CD1c-positive myeloid dendritic cell (primary cell): ENCODE data around the gene PXK.
"Not testable (repeated sequence)": the region's sequence is repeated elsewhere in the genome, so short reads cannot be mapped to it uniquely, and the experiment has no call there.

Source experiments
- DNase-seq: peaks from one replicate; pipeline ENCODE4 v3.0.0-alpha.2; 2016; ENCODE audit errors: extremely low spot score

The PXK gene

DNA sequence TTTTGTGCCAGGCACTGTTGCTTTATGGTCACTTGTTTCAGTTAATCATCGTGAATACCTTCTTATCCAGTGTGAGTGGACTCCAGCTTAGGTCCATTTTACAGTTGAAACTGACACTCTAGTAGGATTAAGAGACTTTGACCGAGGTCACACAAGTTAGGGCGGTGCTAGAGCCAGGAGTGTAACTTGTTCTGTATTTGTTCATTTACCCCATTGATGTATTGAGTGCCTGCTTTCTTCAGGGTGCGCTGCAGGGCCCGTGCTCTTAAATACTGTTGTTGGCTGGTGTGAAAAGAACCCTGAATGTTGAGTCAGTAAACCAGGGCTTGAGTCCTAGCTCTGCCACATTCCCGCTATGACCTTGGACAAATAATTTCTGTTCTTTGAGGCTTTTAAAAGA is 85.5 kb downstream of the PXK start:
- DNase-seq: no peak

GRCh38 chr3:58419780-58420507 is 87.3 kb downstream of the PXK start:
- DNase-seq: no peak

- DNase-seq: no peak
Measured at GRCh38 chr3:58421004-58421403, 88.3 kb downstream of the PXK start.

DNA sequence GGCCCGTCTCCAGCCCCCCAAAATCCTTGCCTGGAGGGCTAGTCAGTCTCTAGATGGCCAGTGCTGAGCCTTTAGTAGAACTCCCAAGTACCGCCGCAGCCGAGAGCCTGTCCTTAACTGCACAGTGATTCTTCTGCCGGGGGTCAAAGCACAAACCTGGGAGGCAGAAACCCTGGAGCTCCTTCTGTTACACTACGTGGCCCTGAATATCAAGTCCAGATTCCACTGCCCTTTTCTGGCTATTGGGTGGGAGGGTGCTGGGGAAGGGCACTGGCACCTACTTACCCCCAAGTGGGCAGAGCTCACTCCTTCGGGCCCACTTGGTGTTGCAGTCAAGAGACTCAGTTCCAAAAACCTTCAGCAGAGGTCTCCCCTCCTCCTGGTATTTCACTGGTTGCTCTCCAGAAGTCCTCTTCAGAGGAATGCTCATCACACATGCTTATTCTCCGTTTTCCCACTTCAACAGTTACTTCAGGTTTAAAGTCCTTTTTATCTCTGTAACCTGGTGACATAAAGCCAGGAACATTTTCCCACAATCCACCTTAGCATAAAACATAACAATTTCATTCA is 90.1 kb downstream of the PXK start:
- no peak for DNase-seq

DNA sequence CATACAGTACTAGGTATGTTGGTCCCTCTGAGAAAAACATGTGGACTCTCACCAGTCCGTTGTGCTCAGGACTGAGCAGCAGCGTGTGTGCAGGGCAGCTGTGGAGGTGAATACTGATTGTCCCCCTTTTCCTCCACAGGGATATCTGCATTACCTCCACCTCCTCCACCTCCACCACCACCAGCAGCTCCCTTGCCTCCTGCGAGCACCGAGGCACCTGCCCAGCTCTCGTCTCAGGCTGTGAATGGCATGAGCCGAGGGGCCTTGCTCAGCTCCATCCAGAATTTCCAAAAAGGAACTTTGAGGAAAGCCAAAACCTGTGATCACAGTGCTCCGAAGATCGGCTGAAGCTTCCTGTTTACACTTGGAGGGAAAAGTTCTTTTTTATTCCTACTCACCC is 91.9 kb downstream of the PXK start:
- no peak for DNase-seq

DNA sequence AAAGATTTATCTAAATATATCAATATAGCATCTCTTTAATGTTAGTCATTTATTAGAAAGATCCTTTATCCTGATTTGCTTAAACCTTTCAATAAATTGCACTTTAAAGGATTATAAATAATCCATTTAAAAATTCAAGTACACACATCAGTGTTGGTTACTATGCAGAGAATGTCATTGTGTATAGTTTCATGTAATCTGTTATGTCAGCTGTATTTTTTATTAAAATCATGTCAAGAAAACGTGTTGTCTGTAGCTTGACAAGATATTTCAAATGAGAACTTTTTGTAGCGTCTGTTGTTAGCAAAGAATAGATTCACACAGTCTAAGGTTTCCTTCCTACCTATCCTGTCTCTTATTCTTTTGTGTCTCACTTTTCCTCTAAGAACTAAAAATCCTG is 93.1 kb downstream of the PXK start:
- no peak for DNase-seq

GRCh38 chr3:58427661-58428361 is 95.1 kb downstream of the PXK start:
- DNase-seq: no peak

DNA sequence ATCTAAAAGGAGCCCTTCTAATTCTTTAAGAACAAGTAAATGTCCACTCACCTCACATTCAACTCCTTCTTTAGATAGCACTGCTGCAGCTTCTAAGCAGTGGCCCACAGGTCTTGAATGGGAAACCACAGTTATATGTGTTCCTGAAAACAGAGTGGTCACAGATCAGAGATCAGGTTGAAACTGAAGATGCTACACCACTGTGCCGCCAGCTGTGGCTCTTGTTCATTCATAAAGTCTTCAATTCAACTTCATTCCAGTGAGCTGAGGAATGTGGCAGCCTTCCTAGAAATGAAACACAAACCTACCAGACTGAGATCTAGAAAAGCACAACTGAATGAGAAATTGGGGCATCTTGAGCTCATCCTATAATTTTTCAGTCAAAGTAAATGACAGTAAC is 97.0 kb downstream of the PXK start:
- no peak for DNase-seq

GRCh38 chr3:58432905-58433304 is 100.2 kb downstream of the PXK start:
- no peak for DNase-seq

DNA sequence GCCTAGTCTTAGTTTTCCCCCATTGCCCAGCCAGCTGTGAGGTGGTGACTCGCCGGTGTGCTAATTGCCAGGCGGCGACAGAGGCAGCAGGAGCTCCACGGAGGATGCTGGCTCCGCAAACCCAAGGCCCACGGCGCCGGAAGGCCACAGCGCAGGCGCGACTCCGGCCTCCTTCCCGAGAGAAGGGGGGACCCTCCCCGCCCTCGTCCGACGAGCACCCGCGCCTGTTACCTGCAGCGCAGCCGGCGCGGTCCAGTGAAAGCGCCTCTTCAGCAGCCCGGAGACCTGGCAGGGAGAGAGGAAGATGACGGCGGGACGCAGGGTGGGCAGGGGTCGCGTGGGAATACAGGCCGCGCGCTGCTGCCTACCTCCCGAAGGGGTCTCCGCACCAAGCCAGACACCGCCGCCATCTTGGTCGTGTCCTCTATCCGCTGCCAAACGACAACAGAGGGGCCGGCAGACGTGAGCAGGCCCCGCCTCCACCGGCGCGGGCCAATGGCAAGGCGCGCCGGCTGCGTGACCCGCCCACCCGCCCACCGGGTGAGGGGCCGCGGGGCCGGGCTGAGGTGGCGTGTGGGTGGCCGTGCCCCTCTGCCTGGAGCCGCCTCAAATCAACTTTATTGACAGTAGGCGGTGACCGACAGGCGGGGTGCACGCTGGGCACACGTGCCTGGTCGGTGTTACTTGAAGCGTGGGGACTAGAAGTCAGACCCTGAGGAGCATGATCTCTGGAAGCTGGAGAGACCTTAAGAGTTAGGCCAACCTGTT is 100.9 kb downstream of the PXK start, which contains the start of gene PDHB:
PDHB (minus strand) TSS at position 433 of the 768 bp plus-strand sequence; CDS start at position 410, 23 bp downstream.
- peak; percentile 93 for DNase-seq

GRCh38 chr3:58434168-58434504 is 101.4 kb downstream of the PXK start:
- no peak for DNase-seq

DNA sequence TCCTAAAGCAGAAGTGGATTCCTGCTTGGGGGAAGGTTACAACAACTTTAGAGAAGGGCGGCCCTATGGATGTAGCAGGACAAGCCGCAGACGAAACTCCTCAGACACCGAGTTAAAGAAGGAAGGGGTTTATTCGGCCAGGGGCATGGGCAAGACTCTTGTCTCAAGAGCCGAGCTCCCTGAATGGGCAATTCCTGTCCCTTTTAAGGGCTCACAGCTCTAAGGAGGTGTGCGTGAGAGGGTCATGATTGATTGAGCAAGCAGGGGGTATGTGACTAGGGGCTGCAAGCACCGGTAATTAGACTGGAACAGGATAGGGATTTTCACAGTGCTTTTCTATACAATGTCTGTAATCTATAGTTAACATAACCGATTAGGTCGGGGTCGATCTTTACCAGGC is 101.8 kb downstream of the PXK start:
- DNase-seq: no peak

GRCh38 chr3:58434990-58435389 is 102.3 kb downstream of the PXK start:
- no peak for DNase-seq

DNA sequence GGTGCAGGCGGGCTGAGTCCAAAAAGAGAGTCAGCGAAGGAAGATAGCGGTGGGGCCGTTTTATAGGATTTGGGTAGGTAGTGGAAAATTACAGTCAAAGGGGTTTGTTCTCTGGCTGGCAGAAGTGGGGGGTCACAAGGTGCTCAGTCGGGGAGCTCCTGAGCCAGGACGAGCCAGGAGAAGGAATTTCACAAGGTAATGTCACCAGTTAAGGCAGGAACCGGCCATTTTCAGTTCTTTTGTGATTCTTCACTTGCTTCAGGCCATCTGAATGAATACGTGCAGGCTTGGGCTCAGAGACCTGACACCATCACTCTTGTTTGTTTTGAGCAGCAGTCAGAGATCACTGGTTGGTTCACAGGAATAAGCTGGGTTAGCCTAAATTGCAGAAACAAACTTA is 104.6 kb downstream of the PXK start:
- not testable (repeated sequence) for DNase-seq

- not testable (repeated sequence) for DNase-seq
Measured at GRCh38 chr3:58440996-58441355, 108.3 kb downstream of the PXK start.

DNA sequence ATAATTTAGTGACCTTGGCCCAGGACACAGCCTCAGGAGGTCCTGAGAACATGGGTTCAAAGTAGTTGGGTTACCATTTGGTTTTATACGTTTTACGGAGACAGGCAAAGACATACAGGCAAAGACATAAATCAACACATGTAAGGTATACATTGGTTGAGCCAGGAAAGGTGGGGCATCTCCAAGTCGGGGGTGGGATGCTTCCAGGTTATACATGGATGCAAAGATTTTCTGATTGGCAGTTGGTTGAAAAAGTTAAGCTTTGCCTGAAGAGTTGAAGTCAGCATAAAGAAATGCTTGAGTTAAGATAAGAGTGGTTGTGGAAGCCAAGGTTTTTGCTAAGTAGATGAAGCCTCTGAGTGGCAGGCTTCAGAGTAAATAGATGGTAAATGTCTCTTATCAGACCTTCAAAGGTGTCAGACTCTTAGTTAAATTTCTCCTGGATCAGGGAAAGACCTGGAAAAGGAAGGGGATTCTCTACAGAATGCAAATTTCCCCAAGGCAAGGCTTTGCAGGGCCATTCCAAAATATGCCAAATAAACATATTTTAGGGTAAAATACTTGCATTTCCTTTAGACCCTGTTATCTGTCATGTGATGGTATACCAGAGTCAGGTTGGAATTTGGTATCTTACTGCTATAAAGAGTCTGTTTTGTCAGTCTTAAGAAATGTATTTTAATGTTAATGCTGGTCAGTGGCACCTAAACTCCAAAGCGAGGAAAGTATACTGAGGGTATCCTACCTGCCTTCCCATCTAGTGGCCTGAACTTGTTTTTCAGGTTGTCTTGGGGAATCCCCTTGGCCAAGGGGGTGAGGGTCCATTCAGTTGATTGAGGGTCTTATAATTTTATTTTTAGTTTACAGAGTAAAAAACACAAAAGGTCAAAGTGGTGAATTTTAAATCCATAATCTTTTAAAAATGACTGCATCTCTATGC is 109.1 kb downstream of the PXK start:
- no peak for DNase-seq

DNA sequence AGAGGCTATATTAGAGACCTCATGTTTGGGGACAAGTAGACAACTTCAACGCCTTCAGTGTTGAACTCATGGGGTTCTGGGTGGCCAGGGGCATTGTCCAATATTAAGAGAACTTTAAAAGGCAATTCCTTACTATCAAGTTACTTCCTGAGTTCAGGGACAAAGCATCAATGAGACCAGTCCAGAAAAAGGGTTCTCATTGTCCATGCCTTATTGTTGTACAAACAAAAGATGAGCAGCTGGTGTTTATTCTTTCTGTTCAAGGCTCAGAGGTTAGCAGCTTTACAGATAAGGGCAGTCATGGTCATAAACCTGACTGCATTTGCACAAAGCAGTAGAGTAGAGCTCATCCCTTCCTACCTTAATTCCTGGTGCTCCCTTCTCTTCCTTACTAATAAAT is 119.5 kb downstream of the PXK start:
- no peak for DNase-seq

DNA sequence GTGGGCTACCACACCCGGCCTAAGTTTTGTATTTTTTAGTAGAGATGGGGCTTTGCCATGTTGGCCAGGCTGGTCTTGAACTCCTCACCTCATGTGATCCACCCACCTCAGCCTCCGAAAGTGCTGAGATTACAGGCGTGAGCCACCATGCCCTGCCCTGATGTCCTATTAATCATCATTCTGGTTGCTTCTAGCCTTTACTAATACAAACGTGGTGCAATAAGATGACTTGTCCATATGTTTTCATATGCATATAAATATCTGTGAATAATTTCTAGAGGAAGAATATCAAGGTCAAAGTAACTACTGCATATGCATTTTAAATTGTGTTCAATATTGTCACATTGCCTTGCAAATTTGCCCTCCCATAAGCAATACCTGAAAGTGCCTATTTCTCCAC is 126.5 kb downstream of the PXK start:
- DNase-seq: no peak

DNA sequence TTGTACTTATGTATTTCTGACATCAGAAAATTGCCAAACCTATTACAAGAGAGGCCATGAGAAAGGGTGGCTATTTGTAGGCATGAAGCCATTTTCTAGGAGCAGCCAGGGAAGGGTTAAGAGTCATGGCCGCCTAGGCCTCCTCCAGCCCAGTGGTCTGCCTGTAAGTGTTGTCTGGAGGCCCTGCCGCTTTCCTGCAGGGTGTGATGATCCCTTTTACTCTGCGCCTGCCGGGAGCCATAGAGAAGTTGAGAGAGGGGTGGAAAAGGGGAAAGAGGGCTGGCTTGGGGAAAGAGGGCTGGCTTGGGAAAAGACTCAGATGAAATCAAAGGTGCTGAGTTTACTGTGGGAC is 130.1 kb downstream of the PXK start:
- no peak for DNase-seq

GRCh38 chr3:58463181-58463941 is 130.7 kb downstream of the PXK start:
- DNase-seq: peak; percentile 75

DNA sequence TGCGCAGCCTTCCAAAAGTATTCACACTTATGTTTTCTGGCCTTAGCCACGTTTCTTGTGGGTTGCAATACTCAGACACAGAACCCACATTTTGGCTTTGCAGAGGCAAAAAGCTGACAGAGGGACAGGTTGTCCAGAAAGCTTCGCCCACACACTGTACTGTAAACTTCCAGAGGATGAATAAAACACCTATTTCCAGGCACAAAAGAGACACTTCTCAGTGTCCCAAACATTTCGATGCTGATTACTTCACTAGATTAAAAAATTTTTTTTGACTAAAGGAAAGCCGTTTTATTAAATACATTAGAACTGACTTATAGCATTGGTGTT is 131.2 kb downstream of the PXK start:
- DNase-seq: no peak
